ENCODE results near the gene ENAH. TPM values are rescaled to one million over a fixed set of nuclear protein-coding genes. Genes with fewer than 3 reads are reported as not detected.
"Not testable (repeated sequence)": the region's sequence is repeated elsewhere in the genome, so short reads cannot be mapped to it uniquely, and the experiment has no call there.

ENAH gene
- polyA plus RNA-seq, 1 donor = 148 TPM

- DNase-seq = no peak
Observed at GRCh38 chr1:225644666-225645065, 8.3 kb downstream of the ENAH start.

- no peak for DNase-seq
Observed at GRCh38 chr1:225642177-225642576, 10.7 kb downstream of the ENAH start.

- no peak for DNase-seq
Observed at GRCh38 chr1:225638853-225639252, 14.1 kb downstream of the ENAH start.

GRCh38 chr1:225637651-225638199, 15.2 kb downstream of the ENAH start:
- no peak for DNase-seq

GRCh38 chr1:225636992-225637391, 15.9 kb downstream of the ENAH start:
- not testable (repeated sequence) for DNase-seq

- no peak for DNase-seq
Observed at GRCh38 chr1:225635649-225636048, 17.3 kb downstream of the ENAH start.

GRCh38 chr1:225632836-225633235, 20.1 kb downstream of the ENAH start:
- DNase-seq = not testable (repeated sequence)

GRCh38 chr1:225631021-225631663, 21.8 kb downstream of the ENAH start:
- no peak for DNase-seq

GRCh38 chr1:225629483-225629882, 23.4 kb downstream of the ENAH start:
- no peak for DNase-seq

- not testable (repeated sequence) for DNase-seq
Observed at GRCh38 chr1:225628794-225629193, 24.1 kb downstream of the ENAH start.

GRCh38 chr1:225627304-225627947, 25.5 kb downstream of the ENAH start:
- DNase-seq = no peak

- DNase-seq = no peak
Observed at GRCh38 chr1:225626698-225627097, 26.2 kb downstream of the ENAH start.

GRCh38 chr1:225617956-225618355, 35.0 kb downstream of the ENAH start:
- DNase-seq = no peak

- DNase-seq = no peak
Observed at GRCh38 chr1:225617479-225617878, 35.4 kb downstream of the ENAH start.

GRCh38 chr1:225615403-225615790, 37.5 kb downstream of the ENAH start:
- DNase-seq = not testable (repeated sequence)

- DNase-seq = no peak
Observed at GRCh38 chr1:225613006-225613405, 39.9 kb downstream of the ENAH start.

- no peak for DNase-seq
Observed at GRCh38 chr1:225612287-225612686, 40.6 kb downstream of the ENAH start.

- no peak for DNase-seq
Observed at GRCh38 chr1:225611537-225612223, 41.2 kb downstream of the ENAH start.

- DNase-seq = no peak
Observed at GRCh38 chr1:225610539-225610938, 42.4 kb downstream of the ENAH start.

GRCh38 chr1:225608014-225608796, 44.7 kb downstream of the ENAH start:
- DNase-seq = no peak

- no peak for DNase-seq
Observed at GRCh38 chr1:225607355-225607754, 45.6 kb downstream of the ENAH start.

GRCh38 chr1:225603538-225604354, 49.2 kb downstream of the ENAH start:
- no peak for DNase-seq
